GM12801 (cell line): ENCODE data around the gene IGDCC3.

ENCODE experiments used
- CTCF ChIP-seq: IDR thresholded peaks from one replicate; pipeline ENCODE4 v1.5.1; 2011; ENCODE audit warnings: control low read depth; ENCODE audit not compliant: insufficient read length; ENCODE audit errors: extremely low read depth

Gene IGDCC3

GRCh38 chr15:65365229-65365628 is 12.6 kb downstream of the IGDCC3 start:
- no peak for TF ChIP-seq CTCF

- TF ChIP-seq CTCF: no peak
These were observed 14.0 kb downstream of the IGDCC3 start for GRCh38 chr15:65363766-65364165.

- TF ChIP-seq CTCF: no peak
These were observed 14.5 kb downstream of the IGDCC3 start for GRCh38 chr15:65363306-65363705.

- TF ChIP-seq CTCF: no peak
These were observed 15.3 kb downstream of the IGDCC3 start for GRCh38 chr15:65362491-65362890.

GRCh38 chr15:65361708-65362459 is 15.9 kb downstream of the IGDCC3 start:
- no peak for TF ChIP-seq CTCF

- TF ChIP-seq CTCF: no peak
These were observed 17.3 kb downstream of the IGDCC3 start for GRCh38 chr15:65360506-65360905.

- TF ChIP-seq CTCF: no peak
These were observed 21.8 kb downstream of the IGDCC3 start for GRCh38 chr15:65355988-65356353.
